Stimulated activated naive CD4-positive, alpha-beta T cell (primary cell): Measurements from ENCODE around the gene RGPD5.
"Not testable (repeated sequence)": the region's sequence is repeated elsewhere in the genome, so short reads cannot be mapped to it uniquely, and the experiment has no call there.

ENCODE experiments used
- DNase-seq, 6 experiments: peaks; one replicate each; lab custom pipeline; 2025; lab: John Stamatoyannopoulos, UW

The RGPD5 gene

DNA sequence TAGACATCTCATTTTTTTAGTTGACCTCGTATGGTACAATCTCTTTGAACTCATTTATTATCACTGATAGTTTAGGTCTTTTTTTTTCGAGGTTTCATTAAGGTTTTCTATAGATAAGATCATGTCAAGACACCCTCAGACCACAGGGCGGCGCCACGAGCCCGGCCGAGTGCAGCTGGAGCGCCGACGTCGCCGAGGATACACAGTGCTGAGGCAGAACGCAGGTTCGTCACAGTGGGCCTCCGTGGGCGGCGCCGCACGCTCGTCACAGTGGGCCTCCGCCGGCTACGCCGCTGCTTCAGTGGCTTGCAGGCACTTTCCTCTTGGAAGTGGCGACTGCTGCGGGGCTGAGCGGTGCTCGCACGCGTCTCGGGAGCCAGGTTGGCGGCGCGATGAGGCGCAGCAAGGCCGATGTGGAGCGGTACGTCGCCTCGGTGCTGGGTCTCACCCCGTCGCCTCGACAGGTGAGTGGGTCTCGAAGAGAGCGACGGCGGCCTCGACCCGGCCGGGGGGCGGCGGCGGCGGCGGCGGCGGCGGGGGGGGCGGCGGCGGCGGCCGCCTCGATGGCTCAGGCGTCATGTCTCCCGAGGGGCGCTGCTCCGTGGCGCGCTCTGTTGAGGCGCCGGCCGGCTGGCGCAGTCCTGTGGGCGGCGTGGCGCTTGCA lies at the start of gene RGPD5:
Gene RGPD5 (plus strand): TSS at position 232 of the 664 bp plus-strand sequence. CDS start 161 bp downstream, at position 393.
- DNase-seq = not testable (repeated sequence)

DNA sequence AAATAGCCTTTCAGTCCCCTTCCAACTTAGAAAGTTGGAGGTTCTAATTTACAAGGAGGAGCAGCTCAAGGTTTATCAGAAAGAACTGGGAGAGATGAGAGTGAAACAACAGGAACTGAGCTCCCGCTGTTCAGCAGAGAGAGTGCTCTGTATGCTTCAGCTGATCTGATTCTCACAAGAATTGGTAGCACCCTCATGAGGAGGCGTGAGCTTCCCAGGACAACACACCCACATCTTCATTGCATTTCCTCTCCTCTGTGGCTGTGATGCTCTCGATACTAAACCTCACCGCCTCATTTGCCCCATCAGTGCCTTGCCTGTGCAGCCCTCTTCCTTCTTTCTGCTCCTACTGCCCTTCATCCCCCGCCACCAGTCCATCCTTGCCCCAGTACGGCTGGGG lies 42.5 kb upstream of the RGPD5 start:
- not testable (repeated sequence) for DNase-seq

DNA sequence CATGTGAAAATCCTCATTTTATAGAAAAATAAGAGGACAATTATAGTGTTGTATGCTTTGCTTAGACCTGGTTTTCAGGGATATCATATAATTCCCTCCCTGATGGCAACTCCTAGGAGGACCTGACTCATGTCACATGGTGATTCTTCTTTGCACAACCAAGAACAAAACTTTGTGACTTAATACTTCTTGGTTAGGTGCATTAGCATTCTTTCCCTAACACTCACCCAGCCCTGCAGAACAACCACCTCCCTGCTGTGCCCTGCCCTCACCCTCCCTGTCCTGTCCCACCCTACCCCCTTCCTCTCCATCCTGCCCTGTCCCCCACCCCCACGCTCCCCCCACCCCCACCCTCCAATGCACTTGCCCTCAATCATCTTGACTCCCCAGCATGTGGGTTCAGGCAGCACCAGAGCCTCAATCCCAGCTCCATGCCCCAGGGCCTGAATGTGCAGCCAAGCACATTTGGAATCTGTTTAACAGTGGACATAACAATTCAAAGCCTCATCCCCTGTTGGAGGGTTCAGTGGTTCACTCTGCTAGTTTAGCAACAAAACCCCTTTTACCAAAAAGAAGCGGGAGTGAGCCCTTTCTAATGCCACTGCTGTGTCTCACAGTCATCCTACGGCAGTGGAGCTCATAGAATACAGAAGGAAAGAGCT lies 36.8 kb upstream of the RGPD5 start:
- DNase-seq = not testable (repeated sequence)

DNA sequence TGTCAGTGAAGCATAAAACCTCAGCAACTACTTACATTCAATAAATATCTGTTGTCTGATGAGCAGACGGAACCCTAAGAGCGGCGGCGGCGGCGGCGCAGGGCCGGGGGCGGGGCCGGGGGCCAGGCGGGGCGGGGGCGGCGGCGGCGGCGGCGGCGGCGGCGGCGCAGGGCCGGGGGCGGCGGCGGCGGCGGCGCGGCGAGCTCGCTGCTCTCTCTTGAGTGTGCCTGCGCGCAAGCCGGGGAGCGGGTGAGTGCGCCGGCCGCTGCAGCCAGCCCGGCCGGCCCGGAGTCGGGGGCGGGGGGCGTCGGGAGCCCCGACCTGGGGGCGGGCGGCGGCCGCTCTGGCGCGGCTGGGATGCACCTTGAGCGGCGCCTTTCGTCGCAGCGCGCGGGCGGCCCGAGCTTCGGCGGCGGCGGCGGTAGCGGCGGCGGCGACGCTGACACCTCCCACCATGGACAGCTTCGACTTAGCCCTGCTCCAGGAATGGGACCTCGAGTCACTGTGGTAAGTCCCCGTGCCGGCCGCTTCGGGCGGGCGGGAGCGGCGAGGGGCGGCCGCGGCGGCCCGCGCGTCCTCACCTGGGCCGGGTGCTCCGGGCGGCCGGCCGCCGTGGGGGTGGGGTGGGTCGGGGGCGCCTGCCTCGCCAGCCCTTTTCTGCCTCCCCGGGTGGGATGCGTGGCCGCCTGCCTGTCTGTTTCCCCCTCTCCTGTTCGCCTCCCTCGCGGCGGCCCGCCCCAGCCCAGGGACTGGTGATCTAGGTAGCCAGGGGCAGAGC lies 33.7 kb upstream of the RGPD5 start:
- DNase-seq = not testable (repeated sequence)

DNA sequence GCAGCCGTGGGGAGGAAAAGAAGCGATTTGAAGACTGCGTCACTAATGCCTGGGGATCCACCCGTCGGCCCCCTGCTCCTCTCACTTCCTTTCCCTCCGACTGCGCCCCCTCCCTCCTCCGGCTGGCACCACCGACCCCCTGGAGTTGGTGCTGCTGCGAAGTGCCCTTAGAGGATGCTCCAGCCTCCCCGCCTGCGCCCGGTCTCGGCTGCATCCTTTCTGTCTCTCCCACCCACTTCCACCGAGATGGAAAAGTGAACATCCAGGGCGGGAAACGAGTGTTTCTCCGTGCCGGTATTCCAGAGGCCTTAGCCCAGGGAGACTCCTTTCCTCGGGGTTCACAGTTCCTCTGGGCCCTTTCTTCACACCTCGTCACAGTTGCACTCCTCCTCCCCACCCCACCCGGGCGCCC lies 33.1 kb upstream of the RGPD5 start:
- not testable (repeated sequence) for DNase-seq

DNA sequence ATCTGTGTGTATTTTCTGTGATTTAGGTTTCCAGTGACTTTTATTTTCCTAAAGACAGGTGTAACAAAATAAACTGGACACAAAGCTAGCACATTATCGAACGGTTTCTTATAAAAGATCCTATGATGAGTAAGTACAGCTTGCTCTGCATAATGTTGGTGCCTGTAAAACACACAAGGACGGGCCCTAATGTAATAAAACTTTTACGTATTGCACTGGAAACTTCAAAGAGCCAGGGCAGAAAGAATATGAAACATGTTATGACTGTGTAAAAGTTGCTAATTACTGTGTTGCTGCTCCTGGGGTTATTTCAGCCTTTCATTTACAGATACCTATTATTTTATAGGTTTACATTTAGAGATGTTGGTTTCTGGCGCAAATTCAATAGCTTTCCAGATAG lies 32.1 kb upstream of the RGPD5 start:
- not testable (repeated sequence) for DNase-seq

DNA sequence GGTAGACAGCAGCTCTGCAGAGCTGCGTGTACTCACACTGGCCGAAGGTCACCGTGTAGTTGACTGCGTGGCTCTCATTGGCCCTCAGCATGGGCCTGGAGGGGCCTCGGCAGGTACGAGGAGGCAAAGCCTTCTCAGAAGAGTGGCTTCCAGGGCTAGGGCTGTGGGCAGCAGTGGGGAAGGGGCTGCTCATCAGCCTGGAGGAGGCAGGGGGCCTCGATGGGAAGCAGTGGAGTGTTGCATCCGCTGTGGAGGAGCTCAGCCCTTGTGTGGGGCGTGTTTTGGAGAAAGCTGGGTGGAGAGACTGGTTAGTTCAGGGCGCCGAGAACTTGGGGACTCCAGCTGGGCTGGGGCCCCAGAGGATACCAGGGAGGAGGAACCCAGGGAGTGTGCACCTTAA lies 28.0 kb upstream of the RGPD5 start:
- DNase-seq = not testable (repeated sequence)

DNA sequence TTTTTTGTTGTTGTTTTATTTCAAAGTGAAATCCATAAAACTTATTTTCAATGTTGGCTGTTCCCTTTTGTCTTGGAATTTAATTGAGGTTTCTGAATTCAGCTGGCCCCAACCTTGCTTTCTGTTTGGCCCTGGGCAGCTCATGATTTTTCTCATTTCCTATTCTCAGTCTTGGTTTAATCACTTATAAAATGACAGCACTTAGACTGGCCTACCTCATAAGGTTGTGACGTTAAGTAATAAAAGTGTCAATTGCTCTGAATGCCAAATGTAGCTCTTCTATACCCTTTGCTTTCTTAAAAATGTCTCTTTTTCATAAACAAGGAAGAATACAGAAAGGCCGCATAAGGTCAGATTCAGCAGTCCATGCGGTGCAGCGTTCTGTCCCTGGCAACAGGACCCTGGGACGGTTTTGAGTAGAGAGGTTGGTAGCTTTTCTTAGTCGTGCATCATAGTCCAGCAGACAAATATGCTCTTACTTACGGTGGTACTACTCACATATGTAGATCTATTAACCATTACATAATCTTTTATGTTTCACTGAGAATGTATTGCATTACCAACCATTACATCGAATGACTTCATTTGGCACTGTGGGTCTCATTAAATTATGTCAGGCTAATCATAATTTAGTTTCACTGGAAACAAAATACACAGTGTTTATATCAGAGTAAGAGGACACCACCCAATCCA lies 27.1 kb upstream of the RGPD5 start:
- DNase-seq = not testable (repeated sequence)

DNA sequence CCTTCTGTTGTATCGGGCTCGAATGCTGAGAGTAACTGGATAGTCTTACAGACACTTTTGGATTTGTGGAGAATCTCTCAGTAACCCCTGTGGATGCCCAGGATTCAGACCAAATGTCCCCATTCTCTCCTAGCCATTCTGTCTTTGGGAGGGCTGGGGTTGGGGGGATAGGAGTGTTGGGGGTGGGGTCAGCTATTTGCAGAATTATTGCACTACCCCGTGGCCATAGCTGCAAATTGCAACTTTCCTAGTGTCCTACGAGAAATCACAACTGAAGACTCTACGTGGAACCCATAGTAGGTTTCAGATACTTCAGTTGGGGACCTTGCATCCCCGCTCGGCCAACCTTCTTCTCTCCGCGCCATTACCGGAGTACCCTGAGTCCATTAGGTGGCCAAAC lies 25.2 kb upstream of the RGPD5 start:
- DNase-seq = not testable (repeated sequence)

DNA sequence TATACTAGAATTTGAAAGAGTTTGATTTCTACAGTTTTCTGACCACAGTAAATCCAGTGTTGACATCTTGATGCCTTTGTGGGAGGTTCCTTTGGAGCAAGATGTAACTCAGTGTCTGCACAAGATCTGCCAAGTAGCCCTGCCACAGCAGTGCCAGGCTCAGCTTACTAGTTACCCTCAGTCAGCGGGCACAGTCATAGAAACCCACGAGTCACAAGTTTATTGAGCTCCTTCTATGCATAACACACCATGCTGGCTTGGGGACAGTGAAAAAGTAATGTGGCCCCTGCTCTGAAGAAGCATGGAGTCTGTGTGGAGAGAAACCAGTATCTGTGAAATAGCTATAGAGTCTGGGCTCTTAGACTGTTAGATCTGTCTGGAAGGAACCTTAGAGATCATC lies 15.0 kb upstream of the RGPD5 start:
- not testable (repeated sequence) for DNase-seq

DNA sequence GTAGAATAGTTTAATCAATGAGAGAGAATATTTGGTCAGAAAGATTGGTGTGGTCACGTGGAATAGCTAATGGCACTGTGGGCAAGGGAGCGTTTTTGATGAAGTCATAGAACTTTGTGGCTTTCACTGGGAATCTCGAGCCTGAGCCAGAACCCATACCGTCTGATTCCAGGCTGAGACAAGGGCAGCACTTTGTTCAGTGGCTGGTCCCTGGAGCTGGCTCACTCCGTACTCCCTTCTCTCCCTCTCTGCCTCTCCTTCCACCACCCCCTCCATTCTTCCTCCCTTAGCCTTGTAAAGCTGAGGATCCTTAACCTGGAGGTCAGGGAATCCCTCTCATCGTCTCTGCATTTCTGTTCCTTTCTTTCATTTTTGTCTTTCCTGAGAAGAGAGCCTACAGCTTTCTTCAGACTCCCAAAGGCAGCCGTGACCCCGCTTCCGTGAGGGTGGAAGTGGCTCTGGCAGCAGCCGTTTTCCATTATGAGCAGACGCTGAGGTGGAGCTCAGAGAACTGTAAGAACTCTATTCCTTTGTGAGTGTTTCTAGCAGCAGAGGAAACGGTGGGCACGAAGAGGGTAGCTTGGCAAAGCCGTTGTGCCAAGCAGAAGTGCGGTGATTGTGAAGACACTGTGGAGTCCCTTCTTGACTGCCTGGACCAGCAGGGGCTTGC lies 12.8 kb upstream of the RGPD5 start:
- not testable (repeated sequence) for DNase-seq

DNA sequence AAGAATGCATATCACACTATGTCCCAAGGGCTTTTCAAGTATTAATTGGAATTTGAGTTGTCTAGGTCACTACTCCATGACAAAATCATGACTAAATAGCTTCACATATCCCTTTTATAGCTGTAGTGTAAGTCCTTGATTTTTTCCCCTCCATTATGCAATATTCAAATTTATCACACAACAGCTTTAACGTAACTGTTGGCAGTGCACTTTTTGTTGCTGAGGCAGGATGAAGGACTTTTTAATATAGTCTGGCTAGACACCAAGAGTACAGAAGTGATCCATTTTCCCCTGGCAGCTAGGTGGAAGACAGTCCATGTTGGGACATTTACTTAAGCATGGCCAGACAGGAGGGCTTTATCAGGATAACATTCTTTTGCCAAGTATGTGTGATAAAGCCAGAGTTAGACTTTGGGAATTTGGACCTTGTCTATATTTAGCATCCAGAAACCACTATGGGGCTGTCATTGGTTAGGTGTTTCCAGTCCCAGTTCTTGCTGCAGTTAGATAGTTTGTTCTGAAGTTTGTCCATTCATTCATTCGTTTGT lies 11.6 kb upstream of the RGPD5 start:
- not testable (repeated sequence) for DNase-seq

DNA sequence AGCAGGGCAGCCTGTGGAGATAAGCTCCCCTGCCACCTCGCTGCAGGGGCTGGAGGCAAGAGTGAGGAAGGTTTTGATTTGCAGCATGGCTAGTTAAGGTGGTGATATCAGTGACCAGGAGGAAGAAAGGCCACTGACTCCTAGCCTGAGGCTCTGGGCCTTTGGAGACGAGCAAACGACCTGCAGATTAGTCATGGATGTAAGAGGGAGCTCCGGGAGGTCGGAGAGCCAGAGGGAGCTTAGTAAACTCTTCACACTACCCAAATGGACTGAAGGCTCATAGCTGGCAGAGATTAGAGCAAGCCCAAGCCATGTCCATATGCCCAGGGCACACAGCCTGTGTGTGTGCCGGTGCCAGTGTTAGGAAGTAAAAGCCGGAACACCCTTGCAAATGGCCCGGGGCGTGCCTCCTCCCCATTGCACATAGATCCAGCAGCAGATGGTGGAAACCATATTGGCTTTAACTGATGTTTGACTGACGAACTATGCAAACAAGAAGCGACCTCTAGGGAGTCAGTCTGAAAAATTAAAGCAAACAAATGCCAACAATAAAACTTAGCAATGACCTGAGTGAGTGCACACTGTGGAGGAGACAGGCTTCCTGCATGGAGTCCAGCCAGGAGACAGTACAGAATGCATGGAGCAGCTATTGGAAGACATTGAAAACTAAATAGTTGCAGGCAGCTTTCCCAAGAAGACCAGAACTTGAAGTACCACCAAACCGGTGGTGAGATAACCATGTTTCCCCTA lies 2.4 kb upstream of the RGPD5 start:
- DNase-seq = not testable (repeated sequence)

DNA sequence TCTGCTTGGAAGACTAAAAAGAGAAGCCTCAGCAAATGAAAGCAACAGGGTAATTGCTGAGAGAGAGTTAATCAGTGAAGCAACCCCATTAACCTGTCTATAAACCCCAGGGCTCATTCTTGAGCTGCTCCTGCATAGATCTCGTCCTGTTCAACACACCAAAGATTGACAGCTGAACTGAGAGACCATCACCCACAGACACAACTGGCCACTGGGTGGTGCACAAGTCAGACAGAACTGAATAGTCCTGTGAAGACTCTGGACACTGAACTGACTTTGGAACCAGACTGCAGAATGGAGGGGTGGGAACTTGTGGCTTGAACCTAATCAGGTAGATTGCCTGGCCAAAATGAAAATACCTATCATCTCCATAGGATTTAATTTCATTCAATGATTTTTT lies 1.4 kb upstream of the RGPD5 start:
- DNase-seq = not testable (repeated sequence)

DNA sequence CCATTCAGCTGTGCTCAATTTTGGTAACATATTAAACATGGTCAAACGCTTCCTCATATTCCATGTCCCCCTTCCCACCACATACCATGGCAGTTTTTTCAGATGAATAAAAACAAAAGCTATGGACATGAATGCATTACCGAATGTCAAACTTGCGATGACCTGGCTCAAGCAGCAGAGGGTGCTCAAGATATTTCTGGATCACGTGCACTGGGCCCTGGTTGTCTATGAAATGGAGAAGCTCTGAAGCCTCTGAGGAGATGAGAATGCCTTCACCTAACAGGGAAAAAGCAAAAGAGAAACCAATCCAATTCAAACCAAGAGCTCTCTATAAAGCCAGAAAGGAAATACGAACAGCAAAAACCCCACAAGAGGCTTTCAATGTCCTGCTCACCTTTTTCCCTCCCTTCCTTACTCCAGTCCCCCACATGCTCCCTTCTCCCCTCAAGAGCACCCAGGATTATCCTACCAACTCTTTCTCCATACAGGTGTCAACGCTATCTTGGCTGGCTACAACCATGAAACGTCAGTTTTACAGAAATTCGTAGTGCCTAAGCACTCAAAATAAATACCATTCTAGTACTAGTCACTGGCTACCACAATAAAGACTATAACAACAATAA lies 77.1 kb downstream of the RGPD5 start:
- DNase-seq = not testable (repeated sequence)

DNA sequence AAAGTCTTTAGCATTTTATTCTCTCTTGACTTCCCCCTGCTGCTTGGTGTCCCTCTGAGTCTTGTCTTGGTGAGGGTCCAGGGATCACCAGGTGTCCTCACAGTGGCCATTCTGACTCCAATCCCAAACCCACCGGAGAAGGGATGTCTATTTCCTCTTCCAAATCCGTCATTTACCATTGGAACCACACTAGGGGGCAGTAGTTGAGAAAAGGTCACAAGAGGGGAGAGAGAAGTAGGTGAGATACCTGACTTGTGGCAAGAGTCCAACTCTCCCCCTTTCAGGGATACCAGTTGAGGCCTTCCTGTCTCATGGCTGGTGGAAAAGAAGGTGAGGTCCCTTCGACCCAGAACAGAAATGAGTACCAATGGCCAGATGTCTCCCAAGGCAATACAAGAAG lies 82.5 kb downstream of the RGPD5 start:
- DNase-seq = not testable (repeated sequence)

DNA sequence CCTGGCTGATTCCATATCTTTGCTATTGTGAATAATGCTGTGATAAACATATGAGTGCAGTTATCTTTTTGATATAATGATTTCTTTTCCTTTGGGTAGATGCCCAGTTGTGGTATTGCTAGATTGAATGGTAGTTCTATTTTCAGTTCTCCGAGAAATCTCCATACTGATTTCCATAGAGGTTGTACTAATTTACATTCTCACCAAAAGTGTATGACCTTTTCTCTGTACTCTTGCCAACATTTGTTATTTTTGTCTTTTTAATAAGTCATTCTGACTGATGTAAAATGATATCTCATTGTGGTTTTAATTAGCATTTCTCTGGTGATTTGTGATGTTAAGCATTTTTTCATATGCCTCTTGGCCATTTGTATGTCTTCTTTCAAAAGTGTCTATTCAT lies 88.0 kb downstream of the RGPD5 start:
- not testable (repeated sequence) for DNase-seq

DNA sequence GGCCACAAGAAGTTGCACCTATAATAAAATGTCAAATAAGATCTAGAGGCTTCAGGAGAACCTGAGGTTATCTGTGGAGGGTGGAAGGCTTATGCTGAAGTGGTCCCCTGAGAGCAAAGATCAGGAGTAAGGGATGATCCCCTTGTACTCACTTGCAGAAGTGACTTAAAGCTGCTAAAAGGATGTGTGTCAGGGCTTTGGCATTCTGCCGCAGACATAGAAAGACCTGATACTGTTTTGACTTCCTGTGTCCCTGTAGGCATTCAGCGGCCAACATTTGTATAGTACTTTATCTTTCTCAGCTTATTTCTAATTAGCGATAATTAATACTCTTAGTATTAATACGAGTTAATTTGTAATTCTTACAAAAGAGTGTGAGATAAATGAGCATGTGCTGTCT lies 94.3 kb downstream of the RGPD5 start:
- not testable (repeated sequence) for DNase-seq

DNA sequence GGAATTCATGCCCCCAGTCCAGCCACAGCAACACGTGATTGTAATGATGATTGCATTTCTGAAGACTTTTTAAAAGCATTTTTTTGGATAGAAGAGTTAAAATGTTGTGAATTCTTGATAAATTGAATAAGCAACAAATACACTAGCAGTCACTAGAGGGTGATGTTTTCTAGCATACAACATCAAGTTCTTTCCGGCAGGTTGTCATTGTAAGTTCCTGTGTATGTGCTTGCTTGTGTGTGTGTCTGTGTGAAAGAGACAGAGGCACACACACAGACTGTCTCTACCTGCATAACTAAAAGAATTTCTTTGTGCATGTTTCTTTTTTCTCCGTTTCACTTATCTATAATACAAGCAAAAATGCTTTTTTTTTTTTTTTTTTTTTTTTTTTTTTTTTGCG lies 95.8 kb downstream of the RGPD5 start:
- not testable (repeated sequence) for DNase-seq

DNA sequence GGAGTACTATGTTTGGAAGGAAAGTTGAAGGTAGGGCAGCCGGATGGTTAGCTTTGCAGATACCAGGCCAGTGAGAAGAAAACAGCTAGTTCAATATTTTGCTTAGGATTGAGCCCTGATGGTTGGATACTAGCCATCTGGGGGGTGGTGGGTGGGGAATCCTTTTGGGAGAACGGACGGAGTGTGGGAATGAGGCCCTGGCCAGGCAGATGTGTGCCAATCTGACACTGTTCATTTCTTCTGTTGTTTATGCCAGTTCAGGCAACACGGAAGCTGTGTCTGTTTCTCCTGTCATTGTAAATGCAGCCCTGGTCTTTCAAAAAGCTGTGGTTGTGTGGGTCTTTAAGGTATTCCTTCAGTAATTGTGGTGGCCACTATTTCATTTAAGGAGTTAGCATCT lies 96.9 kb downstream of the RGPD5 start:
- not testable (repeated sequence) for DNase-seq
